ENCODE results near the gene LRPAP1.
A peak's percentile ranks its signal among the peaks of the same experiment; 100 is the strongest.
"Not testable (repeated sequence)": the region's sequence is repeated elsewhere in the genome, so short reads cannot be mapped to it uniquely, and the experiment has no call there.

LRPAP1 gene

DNA sequence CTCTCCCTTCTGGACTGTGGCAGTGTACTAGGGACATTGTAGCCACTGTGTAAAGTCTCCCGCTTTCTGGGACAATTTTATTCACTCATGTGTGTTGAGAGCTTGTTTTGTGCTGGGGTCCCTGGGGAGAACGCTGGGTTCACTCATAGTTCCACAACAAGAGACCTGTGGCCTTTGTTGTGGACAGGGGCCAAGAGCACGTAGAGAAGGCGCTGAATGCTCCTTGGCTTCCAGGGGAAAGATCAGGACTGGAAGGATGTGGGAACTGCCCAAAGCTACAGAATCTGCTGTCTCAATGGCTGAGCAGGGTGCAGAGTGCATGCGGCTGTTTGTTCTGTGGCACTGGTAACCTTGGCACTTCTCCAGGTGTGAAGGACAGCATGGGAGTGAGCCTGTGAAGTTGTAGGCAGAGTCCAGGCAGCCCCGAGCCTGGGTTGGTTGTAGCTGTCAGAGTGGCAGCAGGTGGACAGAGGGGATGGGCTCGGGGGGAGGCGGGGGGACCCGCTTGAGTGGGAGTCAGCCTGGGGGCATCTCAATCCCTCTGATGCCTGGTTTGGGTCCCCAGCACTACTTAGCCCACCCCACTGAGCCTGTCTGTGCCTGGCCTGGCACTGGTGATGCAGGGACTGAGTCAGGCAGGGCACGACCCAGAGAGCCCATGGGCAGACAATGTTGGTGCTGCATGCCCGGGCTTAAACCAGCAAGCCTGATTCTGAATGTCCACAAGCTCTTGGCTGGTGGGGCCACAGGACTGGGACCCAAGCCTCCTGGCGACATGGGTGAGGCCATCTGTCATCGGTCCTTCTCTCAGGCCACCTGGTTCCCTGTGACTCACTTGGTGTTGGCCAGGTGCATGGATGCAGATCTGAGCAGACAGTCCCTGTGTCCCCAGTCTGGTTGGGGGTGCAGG lies 27.4 kb upstream of the LRPAP1 start:
- DNase-seq = peak; percentile 15

DNA sequence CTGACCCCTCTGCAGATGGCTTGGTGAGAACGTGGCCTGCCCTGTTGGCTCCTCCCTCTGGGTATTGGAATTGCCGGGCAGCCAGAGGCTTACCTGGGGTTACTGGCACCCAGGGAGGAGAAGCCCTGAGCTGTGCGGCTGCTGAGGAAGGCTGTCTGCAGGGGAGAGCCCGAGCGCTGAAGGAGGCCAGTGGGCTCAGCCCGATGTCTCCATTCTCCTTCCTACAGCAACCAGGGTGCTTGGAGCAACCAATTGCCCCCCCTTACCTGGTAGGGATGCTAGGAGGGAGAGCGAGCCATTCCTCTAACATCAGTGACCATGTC lies 26.3 kb upstream of the LRPAP1 start:
- not testable (repeated sequence) for DNase-seq

GRCh38 chr4:3557676-3558513 lies 25.7 kb upstream of the LRPAP1 start:
- not testable (repeated sequence) for DNase-seq

- DNase-seq = not testable (repeated sequence)
These were observed 24.9 kb upstream of the LRPAP1 start for GRCh38 chr4:3557088-3557492.

DNA sequence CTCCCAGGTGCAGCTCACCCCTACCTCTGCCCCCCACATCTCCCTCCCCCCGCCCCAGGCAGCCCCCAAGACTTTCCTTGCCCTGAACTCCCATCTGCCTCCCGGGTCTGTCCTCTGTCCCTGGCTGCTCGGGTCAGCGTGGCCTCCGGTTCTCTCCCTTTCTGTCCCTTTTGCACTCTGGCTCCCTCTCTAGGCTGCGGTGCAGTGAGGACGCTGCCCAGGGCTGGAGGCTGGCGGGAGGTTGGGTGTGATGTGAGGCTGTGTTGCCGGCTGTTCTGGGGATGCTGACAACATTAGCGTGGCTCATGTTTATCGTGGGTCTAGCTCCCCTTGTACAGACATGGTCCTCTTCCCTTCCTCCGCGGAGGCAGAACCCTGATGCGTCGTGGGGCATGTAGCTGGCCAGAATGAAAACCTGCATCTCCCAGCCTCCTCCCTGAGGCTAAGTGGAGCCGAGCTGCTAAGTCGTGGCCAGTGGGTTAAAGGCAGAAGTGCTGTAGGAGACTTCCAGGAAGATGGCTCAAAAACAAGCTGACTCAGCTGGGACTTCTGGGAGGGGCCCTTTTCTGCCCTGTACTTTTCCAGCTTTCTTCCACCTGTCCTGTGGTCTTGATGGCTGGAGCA lies 24.1 kb upstream of the LRPAP1 start:
- not testable (repeated sequence) for DNase-seq

DNA sequence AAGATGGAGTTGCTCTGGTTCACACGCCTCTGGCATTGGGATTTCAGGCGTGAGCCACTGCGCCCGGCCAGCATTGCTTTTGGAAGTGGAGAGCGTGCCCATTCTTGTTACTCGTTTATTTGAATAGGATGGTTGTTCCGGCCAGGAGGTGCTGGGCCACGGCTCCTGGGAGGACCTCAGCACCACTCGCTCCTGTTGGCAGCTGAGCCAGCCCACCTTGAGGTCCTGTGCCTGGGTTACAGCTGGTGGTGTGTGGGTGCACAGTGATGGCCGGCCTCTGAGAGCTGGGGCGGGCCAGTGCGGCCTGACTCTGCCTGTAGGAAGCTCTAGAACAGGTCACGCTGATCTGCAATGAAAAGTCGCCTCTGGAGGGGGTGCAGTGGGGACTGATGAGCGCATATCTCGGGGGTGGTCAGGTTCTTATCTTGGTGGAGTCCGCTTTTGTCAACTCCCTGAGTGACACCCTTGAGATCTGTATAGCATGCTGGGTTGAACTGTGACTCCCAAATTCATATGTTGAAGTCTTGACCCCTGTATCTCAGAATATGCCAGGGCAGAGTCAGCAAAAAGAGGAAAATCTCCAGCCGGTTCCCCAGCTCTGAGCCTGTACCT lies 23.3 kb upstream of the LRPAP1 start:
- DNase-seq = not testable (repeated sequence)

DNA sequence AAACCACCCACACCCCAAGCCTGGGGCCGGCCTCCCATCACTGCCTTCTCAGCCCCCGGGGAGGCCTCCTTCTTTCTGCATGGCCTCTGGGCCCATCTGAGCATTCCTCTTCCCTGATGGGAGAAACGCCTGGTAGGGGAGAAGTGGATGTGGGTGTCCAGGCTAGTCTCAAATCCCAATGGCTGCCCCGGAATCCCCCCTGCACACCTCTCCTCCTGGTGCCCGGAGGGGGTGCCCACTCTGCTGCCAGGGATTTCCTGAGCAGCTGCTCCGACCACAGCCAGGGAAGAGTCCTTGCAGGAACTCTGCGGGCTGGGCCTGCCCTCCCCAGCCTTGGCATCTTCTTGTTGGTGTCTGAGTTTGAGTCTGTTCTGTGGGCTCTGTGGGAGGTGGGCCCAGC lies 19.1 kb upstream of the LRPAP1 start:
- not testable (repeated sequence) for DNase-seq

DNA sequence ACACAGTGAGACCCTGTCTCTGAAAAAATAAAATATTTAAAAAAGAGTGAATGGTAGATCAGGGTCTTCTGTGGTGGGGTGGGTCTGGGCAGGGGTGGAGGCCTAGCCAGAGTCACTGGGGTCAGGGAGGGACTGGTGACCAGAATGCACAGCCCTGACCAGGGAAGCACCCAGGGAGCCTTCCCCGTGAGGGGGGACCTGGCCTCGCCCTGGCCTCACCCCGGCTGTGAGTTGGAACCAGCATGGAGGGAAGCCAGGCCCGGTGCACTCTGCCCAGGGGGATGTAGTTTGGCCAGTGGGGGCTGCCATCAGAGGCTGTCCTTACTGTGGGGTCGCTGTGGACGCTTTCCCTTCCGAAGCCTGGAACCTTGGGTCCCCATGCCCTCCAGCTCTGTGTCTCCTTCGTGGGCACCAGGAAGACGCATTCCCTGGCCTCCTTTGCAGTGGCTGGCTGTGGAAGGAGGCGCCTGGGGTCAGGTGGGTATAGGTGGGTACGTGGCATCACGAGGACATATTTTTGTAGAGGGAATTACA lies 18.6 kb upstream of the LRPAP1 start:
- not testable (repeated sequence) for DNase-seq

- DNase-seq = not testable (repeated sequence)
These were observed 17.8 kb upstream of the LRPAP1 start for GRCh38 chr4:3550041-3550440.

DNA sequence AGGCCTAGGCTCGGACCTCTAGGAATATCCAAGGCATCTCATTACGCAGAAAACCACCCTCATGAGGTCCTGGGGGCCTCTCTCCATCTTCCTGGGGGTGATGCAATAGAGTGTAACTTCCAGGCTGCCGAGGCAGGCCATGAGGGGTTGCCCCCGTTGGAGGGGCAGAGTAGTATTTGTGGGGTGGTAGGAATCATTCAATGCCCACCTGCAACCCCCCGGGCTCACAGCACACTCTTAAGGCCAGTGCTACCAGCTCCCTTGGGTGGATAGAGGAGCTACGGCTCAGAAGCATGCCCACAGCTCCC lies 17.4 kb upstream of the LRPAP1 start:
- DNase-seq = not testable (repeated sequence)

- DNase-seq = not testable (repeated sequence)
These were observed 16.9 kb upstream of the LRPAP1 start for GRCh38 chr4:3548991-3549693.

- DNase-seq = not testable (repeated sequence)
These were observed 14.5 kb upstream of the LRPAP1 start for GRCh38 chr4:3546721-3547120.

GRCh38 chr4:3545351-3545750 lies 13.1 kb upstream of the LRPAP1 start:
- not testable (repeated sequence) for DNase-seq

DNA sequence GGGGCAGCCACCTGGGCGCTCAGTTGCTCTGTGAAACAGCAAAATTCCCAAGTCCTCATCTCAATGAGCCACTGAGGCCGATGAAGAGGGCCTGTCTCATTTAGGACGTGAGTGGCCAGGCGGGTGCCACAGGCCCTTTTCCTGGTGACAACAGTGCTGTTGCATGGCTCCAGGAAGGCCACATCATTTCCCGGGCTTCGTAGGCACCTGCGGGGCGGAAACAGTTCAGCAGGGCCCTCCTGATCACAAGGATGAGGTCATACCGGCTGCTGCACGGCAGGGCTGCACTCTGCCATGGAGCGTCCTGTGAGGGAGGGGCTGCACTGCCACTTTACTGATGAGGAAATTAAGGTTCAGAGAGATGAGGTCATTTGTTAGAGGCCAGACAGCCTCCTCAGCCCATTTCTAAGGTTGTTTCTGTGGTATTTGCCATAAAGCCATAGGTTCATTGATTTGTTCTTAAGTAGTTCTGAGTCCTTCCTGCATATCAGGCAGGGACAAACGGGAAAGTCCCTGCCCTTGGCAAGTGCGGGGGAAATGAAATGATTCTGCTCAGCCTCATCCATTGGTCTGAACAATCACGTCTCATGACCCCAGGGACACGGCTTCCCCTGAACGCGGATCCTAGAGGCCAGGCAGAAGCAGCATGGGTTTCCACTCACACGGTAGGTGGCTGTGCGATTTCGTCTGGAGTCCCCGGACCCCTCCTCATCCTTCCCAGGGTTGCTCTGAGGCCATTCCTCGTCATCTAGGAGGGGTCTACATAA lies 12.2 kb upstream of the LRPAP1 start:
- DNase-seq = not testable (repeated sequence)

DNA sequence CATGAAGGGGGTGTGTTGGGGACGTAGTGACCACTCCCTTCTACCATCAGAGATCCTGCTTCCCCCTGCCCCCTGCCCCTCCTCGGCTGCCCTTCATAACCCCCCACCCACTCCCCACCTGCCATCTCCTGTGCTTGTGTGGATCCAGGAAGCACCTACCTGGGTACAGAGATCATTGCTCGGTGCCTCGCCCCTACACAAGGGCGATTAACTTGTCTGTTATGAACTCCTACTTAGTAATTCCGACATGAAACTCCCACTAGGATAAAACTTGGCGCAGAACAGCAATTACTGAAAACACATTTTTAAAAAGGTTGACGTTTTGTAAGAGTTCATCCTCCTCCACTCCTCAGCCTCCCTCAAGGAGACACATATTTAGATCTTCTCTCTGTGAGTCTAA lies 11.2 kb upstream of the LRPAP1 start:
- DNase-seq = not testable (repeated sequence)

- not testable (repeated sequence) for DNase-seq
These were observed 6.7 kb upstream of the LRPAP1 start for GRCh38 chr4:3538906-3539305.

DNA sequence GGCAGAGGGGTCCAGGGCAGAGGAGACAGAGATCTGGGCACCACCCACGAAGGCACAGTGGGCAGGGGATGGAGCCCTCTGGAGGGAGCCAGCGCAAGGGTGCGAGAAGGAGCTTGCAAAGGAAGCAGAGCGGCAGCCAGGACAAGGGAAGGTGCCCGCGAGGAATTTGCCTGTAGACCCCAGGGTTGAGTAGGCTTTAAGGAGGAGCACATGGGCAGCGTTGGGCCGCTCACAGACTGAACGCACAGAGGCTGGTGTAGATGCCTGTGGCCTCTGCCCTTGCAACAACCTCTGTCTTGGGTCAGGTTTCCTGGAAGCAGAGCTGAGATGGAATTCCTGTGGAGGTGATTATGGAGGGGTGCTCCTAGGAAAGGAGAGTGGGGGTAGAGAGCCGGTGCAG lies 3.6 kb upstream of the LRPAP1 start:
- DNase-seq = not testable (repeated sequence)

DNA sequence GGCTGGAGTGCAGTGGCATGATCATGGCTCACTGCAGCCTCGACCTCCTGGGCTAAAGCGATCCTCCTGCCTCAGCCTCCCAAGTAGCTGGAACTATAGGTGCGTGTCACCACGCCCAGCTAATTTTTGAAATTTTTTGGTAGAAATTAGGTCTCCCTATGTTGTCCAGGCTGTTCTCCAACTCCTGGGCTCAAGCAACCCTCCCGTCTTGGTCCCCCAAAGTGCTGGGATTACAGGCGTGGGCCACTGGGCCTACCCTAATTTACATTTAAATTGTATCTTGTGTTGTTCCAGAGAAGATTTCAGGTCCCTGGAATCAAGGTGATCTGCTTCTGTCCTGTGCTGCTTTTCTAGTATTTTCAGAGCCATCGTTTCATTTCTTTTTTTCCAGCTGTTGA lies 1.2 kb upstream of the LRPAP1 start:
- no peak for DNase-seq

DNA sequence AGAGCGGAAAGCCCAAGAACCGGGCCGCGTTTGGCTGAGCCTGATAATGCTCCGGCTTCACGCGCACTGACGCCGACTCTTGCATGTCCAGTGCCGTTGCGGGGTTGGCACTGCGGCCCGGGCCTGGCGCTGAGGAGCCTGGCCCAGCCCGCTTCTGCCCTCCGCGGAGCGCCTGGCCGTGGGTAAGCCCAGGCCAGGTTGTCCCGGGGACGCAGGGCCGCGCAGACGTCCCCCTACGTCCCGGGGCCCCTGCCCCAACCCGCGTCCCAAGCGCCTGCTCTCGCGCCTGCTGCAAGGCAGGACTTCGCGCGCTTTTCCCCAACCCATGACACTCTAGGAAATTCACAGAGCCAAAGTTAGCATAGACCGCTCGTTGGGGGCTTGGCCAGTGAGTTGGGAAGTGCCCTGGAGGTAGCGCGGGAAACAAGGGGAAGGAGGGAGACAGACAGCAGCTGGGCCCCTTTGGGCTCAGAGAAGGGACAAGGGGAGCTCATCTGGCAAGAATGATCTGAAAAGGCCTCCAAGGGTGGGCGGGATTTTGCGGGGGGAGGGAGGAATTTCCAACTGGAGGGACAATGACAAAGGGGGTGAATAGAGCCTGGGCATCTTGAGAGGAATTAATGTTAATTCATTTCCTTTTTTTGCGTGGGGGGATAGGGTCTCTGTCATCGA lies 665 bp upstream of the LRPAP1 start:
- DNase-seq = no peak

DNA sequence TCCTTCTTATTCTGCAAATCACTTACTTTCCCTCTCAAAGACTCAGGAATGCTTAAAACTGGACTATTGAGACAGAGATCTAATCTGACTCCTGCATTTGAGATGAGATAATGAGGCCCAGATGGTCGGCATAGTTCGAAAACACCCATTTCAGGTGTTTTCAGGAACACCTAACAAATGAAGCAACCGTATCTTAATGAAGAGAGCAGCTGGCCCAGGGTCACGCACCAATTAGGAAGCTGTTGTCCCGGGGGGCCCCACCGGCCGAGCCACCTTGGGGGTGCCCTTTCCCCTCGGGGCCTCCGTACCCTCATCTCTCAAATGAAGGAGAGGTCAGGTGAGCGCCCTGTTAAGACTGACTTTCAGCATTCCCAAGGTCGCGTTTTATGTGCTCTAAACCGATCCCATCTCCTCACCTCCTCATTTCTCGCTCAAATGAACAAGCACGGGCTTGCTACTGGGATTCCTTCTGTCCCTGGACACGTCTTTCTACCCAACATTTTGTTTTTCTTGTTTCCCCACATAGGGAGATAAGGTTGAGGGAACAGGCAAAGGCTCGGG lies 824 bp downstream of the LRPAP1 start:
- no peak for DNase-seq

Data from NCI-H1092 treated with DMSO at 0.1 percent for 48 hours (cell line).